SK-N-SH treated with all-trans-retinoic acid at 6 μM for 48 hours (cell line): ENCODE measurements around the gene PJA1.

Source experiments
- ARNTL ChIP-seq: fragments of 450-650 bp; formaldehyde crosslinking; IDR thresholded peaks from 2 replicates; pipeline ENCODE4 v1.5.0; 2020; ENCODE audit warnings: low read depth, mild to moderate bottlenecking, moderate library complexity, borderline replicate concordance
- CSDC2 ChIP-seq: fragments of 250-450 bp; sonication (Bioruptor Pico); IDR thresholded peaks from 2 replicates; pipeline ENCODE4 v1.5.0; 2020; ENCODE audit warnings: mild to moderate bottlenecking, moderate library complexity
- ESRRG ChIP-seq: fragments of 250-450 bp; sonication (Bioruptor Pico); IDR thresholded peaks from 2 replicates; pipeline ENCODE4 v1.6.1; 2021; ENCODE audit warnings: mild to moderate bottlenecking
- OSR1 ChIP-seq: fragments of 250-450 bp; sonication (Bioruptor Pico); IDR thresholded peaks from 2 replicates; pipeline ENCODE4 v1.8.0; 2022; ENCODE audit warnings: moderate library complexity, mild to moderate bottlenecking, inconsistent platforms
- PPARA ChIP-seq: fragments of 250-450 bp; sonication (Bioruptor Pico); IDR thresholded peaks from 2 replicates; pipeline ENCODE4 v1.5.0; 2020; ENCODE audit warnings: mild to moderate bottlenecking, borderline replicate concordance
- RARB ChIP-seq: fragments of 250-450 bp; sonication (Bioruptor Pico); IDR thresholded peaks from 2 replicates; pipeline ENCODE4 v1.8.0; 2021; ENCODE audit warnings: mild to moderate bottlenecking, moderate library complexity
- ZFP30 ChIP-seq: fragments of 450-650 bp; formaldehyde crosslinking; IDR thresholded peaks from 2 replicates; pipeline ENCODE4 v1.5.0; 2022; ENCODE audit warnings: mild to moderate bottlenecking, moderate library complexity
- ZNF70 ChIP-seq: fragments of 450-650 bp; formaldehyde crosslinking; IDR thresholded peaks from 2 replicates; pipeline ENCODE4 v1.5.0; 2020; ENCODE audit warnings: mild to moderate bottlenecking, moderate library complexity
- ZNF8 ChIP-seq: fragments of 450-650 bp; formaldehyde crosslinking; IDR thresholded peaks from 2 replicates; pipeline ENCODE4 v1.5.0; 2020; ENCODE audit warnings: mild to moderate bottlenecking, moderate library complexity
- TF ChIP-seq, protein P1 (sequence below): fragments of 250-450 bp; sonication (Bioruptor Pico); IDR thresholded peaks from 2 replicates; pipeline ENCODE4 v1.8.0; 2020; ENCODE audit warnings: mild to moderate bottlenecking, moderate library complexity, borderline replicate concordance
- TF ChIP-seq, protein P2 (sequence below): fragments of 250-450 bp; sonication (Bioruptor Pico); IDR thresholded peaks from 2 replicates; pipeline ENCODE4 v1.5.1; 2020; ENCODE audit warnings: low read depth, mild to moderate bottlenecking, moderate library complexity
- TF ChIP-seq, protein P3 (sequence below): fragments of 250-450 bp; sonication (Bioruptor Pico); IDR thresholded peaks from 2 replicates; pipeline ENCODE4 v1.5.0; 2020; ENCODE audit warnings: mild to moderate bottlenecking, moderate library complexity
- TF ChIP-seq, protein P4 (sequence below): fragments of 250-450 bp; sonication (Bioruptor Pico); IDR thresholded peaks from 2 replicates; pipeline ENCODE4 v1.5.1; 2021; ENCODE audit warnings: mild to moderate bottlenecking, moderate library complexity

DNA sequence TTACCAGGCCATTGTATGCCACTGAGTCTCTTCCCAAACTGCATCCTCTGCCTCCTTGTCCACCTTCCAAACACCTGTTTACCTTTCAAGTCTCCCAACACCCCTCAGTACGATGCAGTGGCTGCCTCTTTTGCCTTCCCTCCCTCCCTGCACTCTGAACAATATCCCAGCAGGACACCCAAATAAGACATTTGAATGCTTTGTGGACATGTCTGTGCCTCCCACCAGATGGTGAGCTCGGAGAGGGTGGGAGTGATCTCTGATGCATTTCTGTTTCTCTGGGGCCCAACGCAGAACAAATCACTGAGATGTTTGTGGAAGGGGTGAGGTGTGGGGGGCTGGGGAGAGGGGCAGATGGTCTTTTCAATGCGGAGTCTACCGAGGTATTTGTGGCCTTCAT lies 33.4 kb downstream of the PJA1 start:
- TF ChIP-seq RARB (CRISPR knock-in tag) (no peak), ZFP30 (no peak), ARNTL (no peak), PPARA (CRISPR knock-in tag) (no peak), ZNF8 (CRISPR knock-in tag) (no peak), ZNF70 (CRISPR knock-in tag) (no peak), OSR1 (CRISPR knock-in tag) (no peak), CSDC2 (CRISPR knock-in tag) (no peak), ESRRG (CRISPR knock-in tag) (no peak)
- TF ChIP-seq, protein P1, sequence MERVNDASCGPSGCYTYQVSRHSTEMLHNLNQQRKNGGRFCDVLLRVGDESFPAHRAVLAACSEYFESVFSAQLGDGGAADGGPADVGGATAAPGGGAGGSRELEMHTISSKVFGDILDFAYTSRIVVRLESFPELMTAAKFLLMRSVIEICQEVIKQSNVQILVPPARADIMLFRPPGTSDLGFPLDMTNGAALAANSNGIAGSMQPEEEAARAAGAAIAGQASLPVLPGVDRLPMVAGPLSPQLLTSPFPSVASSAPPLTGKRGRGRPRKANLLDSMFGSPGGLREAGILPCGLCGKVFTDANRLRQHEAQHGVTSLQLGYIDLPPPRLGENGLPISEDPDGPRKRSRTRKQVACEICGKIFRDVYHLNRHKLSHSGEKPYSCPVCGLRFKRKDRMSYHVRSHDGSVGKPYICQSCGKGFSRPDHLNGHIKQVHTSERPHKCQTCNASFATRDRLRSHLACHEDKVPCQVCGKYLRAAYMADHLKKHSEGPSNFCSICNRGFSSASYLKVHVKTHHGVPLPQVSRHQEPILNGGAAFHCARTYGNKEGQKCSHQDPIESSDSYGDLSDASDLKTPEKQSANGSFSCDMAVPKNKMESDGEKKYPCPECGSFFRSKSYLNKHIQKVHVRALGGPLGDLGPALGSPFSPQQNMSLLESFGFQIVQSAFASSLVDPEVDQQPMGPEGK = no peak
- TF ChIP-seq, protein P2, sequence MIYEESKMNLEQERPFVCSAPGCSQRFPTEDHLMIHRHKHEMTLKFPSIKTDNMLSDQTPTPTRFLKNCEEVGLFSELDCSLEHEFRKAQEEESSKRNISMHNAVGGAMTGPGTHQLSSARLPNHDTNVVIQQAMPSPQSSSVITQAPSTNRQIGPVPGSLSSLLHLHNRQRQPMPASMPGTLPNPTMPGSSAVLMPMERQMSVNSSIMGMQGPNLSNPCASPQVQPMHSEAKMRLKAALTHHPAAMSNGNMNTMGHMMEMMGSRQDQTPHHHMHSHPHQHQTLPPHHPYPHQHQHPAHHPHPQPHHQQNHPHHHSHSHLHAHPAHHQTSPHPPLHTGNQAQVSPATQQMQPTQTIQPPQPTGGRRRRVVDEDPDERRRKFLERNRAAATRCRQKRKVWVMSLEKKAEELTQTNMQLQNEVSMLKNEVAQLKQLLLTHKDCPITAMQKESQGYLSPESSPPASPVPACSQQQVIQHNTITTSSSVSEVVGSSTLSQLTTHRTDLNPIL = no peak
- TF ChIP-seq, protein P3, sequence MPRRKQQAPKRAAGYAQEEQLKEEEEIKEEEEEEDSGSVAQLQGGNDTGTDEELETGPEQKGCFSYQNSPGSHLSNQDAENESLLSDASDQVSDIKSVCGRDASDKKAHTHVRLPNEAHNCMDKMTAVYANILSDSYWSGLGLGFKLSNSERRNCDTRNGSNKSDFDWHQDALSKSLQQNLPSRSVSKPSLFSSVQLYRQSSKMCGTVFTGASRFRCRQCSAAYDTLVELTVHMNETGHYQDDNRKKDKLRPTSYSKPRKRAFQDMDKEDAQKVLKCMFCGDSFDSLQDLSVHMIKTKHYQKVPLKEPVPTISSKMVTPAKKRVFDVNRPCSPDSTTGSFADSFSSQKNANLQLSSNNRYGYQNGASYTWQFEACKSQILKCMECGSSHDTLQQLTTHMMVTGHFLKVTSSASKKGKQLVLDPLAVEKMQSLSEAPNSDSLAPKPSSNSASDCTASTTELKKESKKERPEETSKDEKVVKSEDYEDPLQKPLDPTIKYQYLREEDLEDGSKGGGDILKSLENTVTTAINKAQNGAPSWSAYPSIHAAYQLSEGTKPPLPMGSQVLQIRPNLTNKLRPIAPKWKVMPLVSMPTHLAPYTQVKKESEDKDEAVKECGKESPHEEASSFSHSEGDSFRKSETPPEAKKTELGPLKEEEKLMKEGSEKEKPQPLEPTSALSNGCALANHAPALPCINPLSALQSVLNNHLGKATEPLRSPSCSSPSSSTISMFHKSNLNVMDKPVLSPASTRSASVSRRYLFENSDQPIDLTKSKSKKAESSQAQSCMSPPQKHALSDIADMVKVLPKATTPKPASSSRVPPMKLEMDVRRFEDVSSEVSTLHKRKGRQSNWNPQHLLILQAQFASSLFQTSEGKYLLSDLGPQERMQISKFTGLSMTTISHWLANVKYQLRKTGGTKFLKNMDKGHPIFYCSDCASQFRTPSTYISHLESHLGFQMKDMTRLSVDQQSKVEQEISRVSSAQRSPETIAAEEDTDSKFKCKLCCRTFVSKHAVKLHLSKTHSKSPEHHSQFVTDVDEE (CRISPR knock-in tag) = no peak
- TF ChIP-seq, protein P4, sequence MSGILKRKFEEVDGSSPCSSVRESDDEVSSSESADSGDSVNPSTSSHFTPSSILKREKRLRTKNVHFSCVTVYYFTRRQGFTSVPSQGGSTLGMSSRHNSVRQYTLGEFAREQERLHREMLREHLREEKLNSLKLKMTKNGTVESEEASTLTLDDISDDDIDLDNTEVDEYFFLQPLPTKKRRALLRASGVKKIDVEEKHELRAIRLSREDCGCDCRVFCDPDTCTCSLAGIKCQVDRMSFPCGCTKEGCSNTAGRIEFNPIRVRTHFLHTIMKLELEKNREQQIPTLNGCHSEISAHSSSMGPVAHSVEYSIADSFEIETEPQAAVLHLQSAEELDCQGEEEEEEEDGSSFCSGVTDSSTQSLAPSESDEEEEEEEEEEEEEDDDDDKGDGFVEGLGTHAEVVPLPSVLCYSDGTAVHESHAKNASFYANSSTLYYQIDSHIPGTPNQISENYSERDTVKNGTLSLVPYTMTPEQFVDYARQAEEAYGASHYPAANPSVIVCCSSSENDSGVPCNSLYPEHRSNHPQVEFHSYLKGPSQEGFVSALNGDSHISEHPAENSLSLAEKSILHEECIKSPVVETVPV = no peak
